Naive thymus-derived CD8-positive, alpha-beta T cell (primary cell): Measurements from ENCODE around the gene WDR55. TPM values are rescaled to one million over a fixed set of nuclear protein-coding genes. Genes with fewer than 3 reads are reported as not detected.
"Not testable (repeated sequence)": the region's sequence is repeated elsewhere in the genome, so short reads cannot be mapped to it uniquely, and the experiment has no call there.

Source experiments
- ATAC-seq, 2 donors: fragments of 150-1000 bp; cut with Tn5 transposase in 1 of 2; sonication (Bioruptor Pico), chemical (Tn5 transposase) in 1 of 2; 1 replicate in 1 of 2; 2 replicates in 1 of 2; pipeline ENCODE4 v1.10.0; 2021; ENCODE audit warnings: mild to moderate bottlenecking in 2 of 2, moderate library complexity in 2 of 2
- POLR2A ChIA-PET: fragments of 350-600 bp; sonication (Branson Sonifier 250); formaldehyde crosslinking; loops from one replicate; lab custom pipeline; 2021; ENCODE audit warnings: antibody characterized with exemption; lab: Charles Lee
- DNase-seq, 10 donors: peaks; one replicate each; pipeline versions ENCODE4 v3.0.0 to v3.0.0-alpha.2; 2020 to 2022
- H3K27ac Mint-ChIP-seq, 10 donors: one replicate each; pipeline ENCODE4 v1.8.0; 2020 to 2022; ENCODE audit warnings: mild to moderate bottlenecking in 10 of 10, mixed read lengths in 10 of 10, moderate library complexity in 4 of 10, inconsistent platforms in 1 of 10
- H3K27me3 Mint-ChIP-seq, 5 donors: one replicate each; pipeline ENCODE4 v1.8.0; 2021 to 2022; ENCODE audit warnings: mixed read lengths in 5 of 5
- H3K36me3 Mint-ChIP-seq, 3 donors: one replicate each; pipeline ENCODE4 v1.8.0; 2020 to 2022; ENCODE audit warnings: mixed read lengths in 3 of 3, mild to moderate bottlenecking in 2 of 3, inconsistent platforms in 1 of 3
- H3K4me1 Mint-ChIP-seq, 4 donors: one replicate each; pipeline ENCODE4 v1.8.0; 2021 to 2022; ENCODE audit warnings: mixed read lengths in 4 of 4
- H3K4me3 Mint-ChIP-seq, 10 donors: one replicate each; pipeline ENCODE4 v1.8.0; 2020 to 2022; ENCODE audit warnings: mild to moderate bottlenecking in 10 of 10, mixed read lengths in 10 of 10, moderate library complexity in 6 of 10, inconsistent platforms in 1 of 10
- H3K9me3 Mint-ChIP-seq, 9 donors: one replicate each; pipeline ENCODE4 v1.8.0; 2020 to 2022; ENCODE audit warnings: mixed read lengths in 9 of 9, mild to moderate bottlenecking in 3 of 9, inconsistent platforms in 1 of 9, moderate library complexity in 1 of 9
- polyA plus RNA-seq, 3 donors: library from polyadenylated mRNA; unstranded; fragments of 300-500 nt; fragmentation: Illumina TruSeq; gene quantifications; one replicate each; pipeline ENCODE4 v1.2.3, GENCODE V29; 2021
- total RNA-seq, 8 experiments: library from RNA in 2 of 8; stranded (reverse) in 2 of 8; gene quantifications; one replicate each; pipeline ENCODE4 v1.2.3 and lab custom pipeline; 2021 to 2026

The WDR55 gene
- total and polyA plus RNA-seq, 5 experiments from 2014 or later, result 9.2 to 47.7 (median 15.6) TPM

DNA sequence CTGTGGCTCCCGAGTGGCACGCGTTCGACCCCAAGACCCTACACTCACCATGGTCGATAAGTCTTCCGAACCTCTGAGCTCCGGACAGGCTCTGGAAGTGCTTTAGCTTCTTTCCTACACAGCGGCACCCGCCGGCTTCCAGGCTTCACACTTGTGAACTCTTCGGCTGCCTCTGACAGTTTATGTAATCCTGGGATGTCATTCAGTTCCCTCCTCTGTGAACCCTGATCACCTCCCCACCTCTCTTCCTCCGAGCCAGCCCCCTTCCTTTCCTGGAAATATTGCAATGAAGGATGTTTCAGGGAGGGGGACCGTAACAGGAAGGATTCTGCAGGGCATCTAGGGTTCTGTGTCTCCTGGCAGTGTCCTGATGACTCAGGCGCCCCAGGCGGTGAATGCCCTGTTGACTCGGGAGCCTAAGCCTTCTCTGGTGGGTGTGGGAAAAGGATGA lies 31.7 kb upstream of the WDR55 start, which contains the start of gene CD14:
CD14 (minus strand) TSS at position 155 of the 451 bp plus-strand sequence; CDS start at position 51, 104 bp downstream.
- ATAC-seq (peak in 1 of 2 donors; percentile 29), DNase-seq (no peak)
- POLR2A ChIA-PET, result interaction anchor here (0.5 to 5.7 kb wide), 13 partner anchors 8 to 1149 kb away, joined by 3 to 54 read pairs (median 6); partner anchors contain the start of genes ANKHD1, APBB3, EIF4EBP3 and HARS1
- Mint-ChIP-seq H3K27me3 (peaks cover 0 to 13% (median 1%) of the 10 kb centered on the region in 5 donors), H3K36me3 (no peaks in the 10 kb centered on the region), H3K4me1 (peaks cover 13 to 37% (median 30%) of the 10 kb centered on the region in 4 donors), H3K4me3 (peak within 1 kb of the TSS; percentile 87 to 94 (median 92)), H3K27ac (peak within 1 kb of the TSS; percentile 70 to 96 (median 85)), H3K9me3 (peaks cover 0 to 4% (median 0%) of the 10 kb centered on the region in 9 donors)

DNA sequence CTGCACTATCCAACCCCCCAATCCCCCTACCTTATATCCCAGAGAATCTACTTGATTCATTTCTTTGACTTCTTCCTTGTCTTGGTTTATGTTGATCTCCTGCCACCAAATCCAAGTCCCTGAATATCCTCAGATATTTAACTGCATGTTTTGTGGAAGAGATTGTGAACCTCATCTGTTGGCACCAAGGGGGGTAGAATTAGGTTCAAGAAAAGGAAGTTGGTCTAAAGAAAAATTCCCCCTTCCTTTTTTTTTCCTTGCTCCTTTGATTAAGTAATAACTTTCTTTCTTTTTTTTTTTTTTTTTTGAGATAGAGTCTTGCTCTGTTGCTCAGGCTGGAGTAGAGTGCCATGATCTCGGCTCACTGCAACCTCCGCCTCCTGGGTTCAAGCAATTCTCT lies 31.2 kb upstream of the WDR55 start:
- Mint-ChIP-seq H3K36me3 (no peaks in the 10 kb centered on the region), H3K4me3 (peak overlapping the region; percentile 87 to 94 (median 92)), H3K9me3 (no peaks in the 10 kb centered on the region), H3K27ac (peak overlapping the region in 8 of 10 donors; percentile 16 to 96 (median 72)), H3K4me1 (peaks cover 13 to 39% (median 33%) of the 10 kb centered on the region in 4 donors), H3K27me3 (peaks cover 0 to 10% (median 0%) of the 10 kb centered on the region in 5 donors)
- DNase-seq (no peak), ATAC-seq (no peak)
- POLR2A ChIA-PET, result interaction anchor here (0.5 to 5.7 kb wide), 10 partner anchors 8 to 1150 kb away, joined by 3 to 54 read pairs (median 6); partner anchors contain the start of genes EIF4EBP3, IK, NDUFA2 and SRA1

DNA sequence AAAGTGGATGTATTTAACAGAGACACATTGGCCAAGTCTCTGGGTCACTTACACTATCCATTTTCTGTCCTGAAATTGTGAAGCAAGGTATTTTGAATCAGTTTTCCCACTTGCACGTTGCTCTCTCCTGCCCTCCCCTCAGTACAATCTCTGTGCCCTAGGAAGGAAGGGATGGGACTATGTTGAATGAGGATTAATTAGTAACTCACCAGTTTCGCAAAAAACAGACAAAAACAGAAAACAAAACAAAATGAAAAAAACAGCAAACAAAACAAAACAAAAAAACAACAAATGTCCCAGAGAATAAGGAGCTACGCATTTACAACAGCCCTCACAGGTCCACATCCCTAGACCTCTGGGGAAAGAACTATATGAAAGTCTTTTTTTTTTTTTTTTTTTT lies 30.6 kb upstream of the WDR55 start:
- ATAC-seq (no peak), DNase-seq (no peak)
- Mint-ChIP-seq H3K27me3 (peaks cover 0 to 10% (median 0%) of the 10 kb centered on the region in 5 donors), H3K4me3 (peak overlapping the region in 7 of 10 donors; percentile 10 to 88 (median 46)), H3K9me3 (no peaks in the 10 kb centered on the region), H3K4me1 (peaks cover 18 to 45% (median 39%) of the 10 kb centered on the region in 4 donors), H3K36me3 (no peaks in the 10 kb centered on the region), H3K27ac (peak overlapping the region in 2 of 10 donors; percentile 2 to 66)
- POLR2A ChIA-PET, result interaction anchor here (2.4 to 5.7 kb wide), 2 partner anchors 13 to 87 kb away, joined by 17 to 54 read pairs; partner anchors contain the start of genes EIF4EBP3, IK and NDUFA2

DNA sequence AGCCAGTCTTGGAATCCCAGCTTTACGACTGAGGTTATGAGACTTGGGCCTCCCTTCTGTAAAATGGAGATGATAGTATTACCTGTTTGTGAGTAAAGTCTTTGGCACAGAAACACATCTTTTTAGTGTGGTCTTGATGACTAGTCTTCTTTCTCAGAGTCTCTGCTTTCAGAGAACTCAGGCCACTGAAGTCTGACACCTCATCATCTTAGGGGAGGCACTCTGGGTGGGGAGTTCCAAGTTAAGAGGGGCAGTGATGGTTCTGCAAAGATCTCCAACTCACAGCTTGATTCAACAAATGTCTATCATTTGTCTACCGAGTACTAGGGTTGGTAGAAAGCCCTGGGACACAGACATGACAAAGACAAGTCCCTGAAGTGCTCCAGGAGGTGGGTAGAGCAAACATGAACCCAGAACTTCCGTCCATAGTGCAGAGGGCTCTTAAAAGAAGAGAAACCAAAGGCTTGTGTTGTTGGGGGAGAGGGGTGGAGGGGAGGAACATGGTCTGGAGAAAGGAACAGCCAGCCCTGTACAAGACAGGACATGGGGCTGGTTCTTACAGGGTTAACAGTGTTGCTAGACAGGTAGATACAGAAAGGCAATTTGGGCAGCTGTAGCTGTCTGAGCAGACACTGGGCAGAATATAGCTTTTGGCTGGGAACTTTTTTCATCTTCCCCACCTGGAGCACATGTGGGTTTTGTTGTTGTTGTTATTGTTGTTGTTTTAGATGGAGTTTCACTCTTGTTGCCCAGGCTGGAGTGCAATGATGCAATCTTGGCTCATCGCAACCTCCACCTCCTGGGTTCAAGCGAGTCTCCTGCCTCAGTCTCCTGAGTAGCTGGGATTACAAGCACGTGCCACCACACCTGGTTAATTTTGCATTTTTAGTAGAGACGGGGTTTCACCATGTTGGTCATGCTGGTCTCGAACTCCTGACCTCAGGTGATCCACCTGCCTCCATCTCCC lies 29.1 kb upstream of the WDR55 start:
- ATAC-seq (no peak), DNase-seq (no peak)
- POLR2A ChIA-PET, result interaction anchor here (0.5 to 5.7 kb wide), 4 partner anchors 11 to 263 kb away, joined by 3 to 54 read pairs (median 10); partner anchors contain the start of genes EIF4EBP3, IK and NDUFA2
- no peaks in the 10 kb centered on the region for H3K9me3 Mint-ChIP-seq
- H3K4me3 Mint-ChIP-seq, result no peak overlapping the region
- peaks cover 0 to 10% (median 0%) of the 10 kb centered on the region in 5 donors for H3K27me3 Mint-ChIP-seq
- H3K4me1 Mint-ChIP-seq, result peaks cover 21 to 55% (median 49%) of the 10 kb centered on the region in 4 donors
- no peaks in the 10 kb centered on the region for H3K36me3 Mint-ChIP-seq
- peak overlapping the region in 3 of 10 donors; percentile 24 to 51 (median 31) for H3K27ac Mint-ChIP-seq

DNA sequence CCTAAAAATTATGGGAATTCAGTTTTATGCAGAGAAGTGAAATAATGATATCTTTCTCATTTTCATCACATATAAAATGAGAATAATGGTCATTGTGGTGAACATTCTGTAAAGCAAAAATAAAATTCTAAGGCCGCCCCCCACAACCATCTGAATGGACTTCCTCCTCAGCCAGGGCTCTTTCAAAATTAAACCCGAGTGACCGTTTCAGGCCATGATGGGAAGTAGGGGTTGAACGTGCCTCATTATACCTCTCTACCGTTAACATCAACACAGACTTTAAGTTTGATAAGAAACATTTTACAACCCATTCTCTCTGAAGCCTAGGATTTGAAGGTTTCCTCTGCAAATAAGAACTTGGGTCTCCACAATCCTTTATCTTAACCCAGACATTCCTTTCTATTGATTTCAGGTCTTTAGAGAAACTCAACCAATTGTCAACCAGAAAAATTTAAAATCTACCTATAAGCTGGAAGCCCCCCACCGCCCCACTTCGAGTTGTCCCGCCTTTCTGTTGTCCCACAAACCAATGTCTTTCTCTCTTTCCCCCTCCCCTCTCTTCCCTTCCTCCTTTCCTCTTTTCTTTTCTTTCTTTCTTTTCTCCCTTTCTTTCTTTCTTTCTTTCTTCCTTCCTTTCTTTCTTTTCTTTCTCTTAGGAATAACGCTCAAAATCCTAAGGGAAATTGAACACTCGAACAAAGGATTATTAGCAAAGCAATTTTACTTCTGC lies 27.2 kb upstream of the WDR55 start:
- no peaks in the 10 kb centered on the region for H3K9me3 Mint-ChIP-seq
- peaks cover 0 to 5% (median 0%) of the 10 kb centered on the region in 5 donors for H3K27me3 Mint-ChIP-seq
- peaks cover 28 to 55% (median 53%) of the 10 kb centered on the region in 4 donors for H3K4me1 Mint-ChIP-seq
- ATAC-seq, result no peak
- peak overlapping the region in 4 of 10 donors; percentile 41 to 98 (median 47) for H3K27ac Mint-ChIP-seq
- H3K36me3 Mint-ChIP-seq, result peaks cover 0 to 2% (median 0%) of the 10 kb centered on the region in 3 donors
- peak overlapping the region in 1 of 10 donors; percentile 75 for H3K4me3 Mint-ChIP-seq
- no peak for DNase-seq
- POLR2A ChIA-PET, result no interaction called here

DNA sequence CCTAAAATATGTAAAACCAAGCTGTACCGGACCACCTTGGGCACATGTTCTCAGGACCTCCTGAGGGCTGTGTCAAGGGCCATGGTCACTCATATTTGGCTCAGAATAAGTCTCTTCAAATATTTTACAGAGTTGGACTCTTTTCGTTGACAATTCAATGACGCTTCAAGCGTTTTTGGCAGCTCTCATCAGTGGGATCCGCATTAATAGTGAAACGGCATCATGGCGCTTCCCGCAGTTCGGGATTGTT lies 25.9 kb upstream of the WDR55 start:
- DNase-seq, H3K27me3 Mint-ChIP-seq, H3K9me3 Mint-ChIP-seq: not testable (repeated sequence)
- ATAC-seq, result peak in 1 of 2 donors; percentile 1
- Mint-ChIP-seq H3K4me3 (peak overlapping the region; percentile 87 to 96 (median 92)), H3K27ac (peak overlapping the region; percentile 85 to 100 (median 98)), H3K4me1 (peaks cover 22 to 48% (median 44%) of the 10 kb centered on the region in 4 donors), H3K36me3 (peaks cover 0 to 14% (median 0%) of the 10 kb centered on the region in 3 donors)
- POLR2A ChIA-PET, result interaction anchor here (0.6 to 2.4 kb wide), 13 partner anchors 9 to 237 kb away, joined by 3 to 16 read pairs (median 5); partner anchors contain the start of genes ANKHD1, APBB3, EIF4EBP3 and HARS1

DNA sequence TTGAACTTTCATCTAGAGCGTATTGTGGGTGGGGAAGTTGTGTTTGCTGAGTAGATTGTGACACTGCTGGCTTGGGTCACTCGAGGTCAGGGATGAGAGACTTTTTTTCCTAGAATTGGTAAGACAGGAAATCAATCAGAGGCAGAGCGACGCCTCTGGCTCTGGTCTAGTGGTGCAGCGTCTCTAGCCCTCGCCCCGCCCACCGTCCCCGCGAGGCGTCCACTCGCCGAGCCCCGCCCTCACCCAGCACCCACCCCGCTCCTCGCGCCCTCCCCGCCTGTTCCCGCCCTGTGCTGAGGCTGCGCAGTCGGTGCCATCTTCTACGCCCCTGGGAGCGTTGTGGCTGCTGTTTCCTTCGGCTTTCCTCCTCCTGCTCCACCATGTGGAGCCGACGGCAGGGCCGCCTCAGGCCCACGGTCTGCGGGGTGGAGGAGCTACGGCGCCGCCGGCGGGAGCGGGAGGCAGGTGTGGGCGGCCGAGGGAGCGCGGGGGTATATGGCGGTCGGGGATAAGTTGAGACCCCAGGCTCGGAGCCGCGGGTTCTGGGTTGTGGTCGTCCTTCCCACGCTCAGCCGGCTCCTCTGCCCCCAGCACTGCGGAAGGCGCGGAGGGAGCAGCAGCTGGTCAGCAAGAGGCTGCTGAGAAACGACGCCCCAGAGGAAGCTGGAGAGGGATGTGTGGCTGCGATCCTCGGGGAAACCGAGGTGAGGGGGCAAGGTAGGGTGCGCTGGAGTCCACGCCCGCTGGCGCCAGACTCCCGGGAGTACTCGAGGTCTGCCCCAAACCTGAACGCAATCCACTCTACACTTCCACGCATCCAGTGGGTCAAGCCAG lies 25.3 kb upstream of the WDR55 start, which contains the start of gene TMCO6:
TMCO6 (plus strand) TSS at position 304 of the 834 bp plus-strand sequence; CDS start at position 381, 77 bp downstream.
- Mint-ChIP-seq H3K36me3 (peaks cover 0 to 20% (median 0%) of the 10 kb centered on the region in 3 donors), H3K4me1 (peaks cover 23 to 47% (median 44%) of the 10 kb centered on the region in 4 donors), H3K27me3 (no peaks in the 10 kb centered on the region), H3K4me3 (peak within 1 kb of the TSS; percentile 87 to 96 (median 92)), H3K9me3 (no peaks in the 10 kb centered on the region), H3K27ac (peak within 1 kb of the TSS; percentile 85 to 100 (median 98))
- POLR2A ChIA-PET, result interaction anchor here (0.6 to 2.4 kb wide), 14 partner anchors 8 to 252 kb away, joined by 3 to 16 read pairs (median 5); partner anchors contain the start of genes ANKHD1, APBB3, EIF4EBP3 and HARS1
- peak; percentile 93 to 97 for ATAC-seq
- peak; percentile 85 to 98 (median 94) for DNase-seq

DNA sequence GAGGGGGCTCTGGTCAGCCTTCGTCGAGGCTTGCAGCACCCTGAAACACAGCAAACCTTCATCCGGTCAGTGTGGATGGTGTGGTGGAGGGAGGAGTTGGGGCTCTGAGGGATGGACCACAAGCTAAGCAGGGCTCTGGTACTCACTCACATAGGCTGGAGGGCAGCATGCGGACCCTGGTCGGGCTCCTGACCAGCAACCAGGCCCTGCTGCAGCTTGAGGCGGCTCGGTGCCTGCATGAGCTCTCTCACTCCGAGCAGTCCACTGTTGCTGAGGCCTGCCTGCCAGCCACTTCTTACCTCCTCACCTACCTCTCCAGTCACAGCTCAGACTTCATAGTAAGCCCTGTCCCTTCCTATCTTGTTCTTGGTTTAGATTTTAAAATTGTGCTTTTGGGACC lies 23.0 kb upstream of the WDR55 start:
- DNase-seq (no peak), ATAC-seq (no peak)
- no peaks in the 10 kb centered on the region for H3K9me3 Mint-ChIP-seq
- peak overlapping the region in 1 of 10 donors; percentile 74 for H3K27ac Mint-ChIP-seq
- peaks cover 0 to 35% (median 0%) of the 10 kb centered on the region in 3 donors for H3K36me3 Mint-ChIP-seq
- H3K4me1 Mint-ChIP-seq, result peaks cover 27 to 63% (median 60%) of the 10 kb centered on the region in 4 donors
- no peaks in the 10 kb centered on the region for H3K27me3 Mint-ChIP-seq
- peak overlapping the region in 2 of 10 donors; percentile 1 to 10 for H3K4me3 Mint-ChIP-seq
- POLR2A ChIA-PET, result interaction anchor here (0.6 to 1.4 kb wide), 4 partner anchors 9 to 78 kb away, joined by 3 to 4 read pairs (median 4); partner anchors contain the start of gene CD14

DNA sequence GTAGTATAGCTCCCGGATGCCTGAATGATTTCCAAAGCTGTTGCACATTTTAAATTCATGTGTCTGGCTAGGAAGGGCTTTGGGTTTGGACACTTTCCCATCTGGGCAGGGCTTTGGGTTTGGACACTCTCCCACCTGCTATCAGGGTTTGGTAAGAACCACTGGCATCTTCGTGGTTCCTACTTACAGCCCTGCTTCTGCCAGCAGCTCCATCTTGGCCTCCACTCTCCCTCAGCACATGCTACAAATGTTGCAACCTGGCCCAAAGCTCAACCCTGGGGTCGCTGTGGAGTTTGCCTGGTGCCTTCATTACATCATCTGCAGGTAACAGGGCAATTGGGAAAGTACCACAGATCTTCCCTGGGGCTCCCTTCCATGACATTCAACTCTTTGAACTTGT lies 22.0 kb upstream of the WDR55 start:
- H3K4me1 Mint-ChIP-seq, result peaks cover 26 to 72% (median 67%) of the 10 kb centered on the region in 4 donors
- H3K36me3 Mint-ChIP-seq, result peaks cover 0 to 37% (median 0%) of the 10 kb centered on the region in 3 donors
- ATAC-seq (no peak), DNase-seq (no peak)
- H3K27me3 Mint-ChIP-seq, result no peaks in the 10 kb centered on the region
- POLR2A ChIA-PET, result interaction anchor here (0.7 to 1.1 kb wide), 3 partner anchors 10 to 241 kb away, joined by 3 to 5 read pairs (median 3); partner anchors contain the start of genes ANKHD1 and CD14
- peak overlapping the region in 3 of 10 donors; percentile 30 to 48 (median 40) for H3K27ac Mint-ChIP-seq
- peak overlapping the region in 1 of 10 donors; percentile 3 for H3K4me3 Mint-ChIP-seq
- H3K9me3 Mint-ChIP-seq, result no peaks in the 10 kb centered on the region

DNA sequence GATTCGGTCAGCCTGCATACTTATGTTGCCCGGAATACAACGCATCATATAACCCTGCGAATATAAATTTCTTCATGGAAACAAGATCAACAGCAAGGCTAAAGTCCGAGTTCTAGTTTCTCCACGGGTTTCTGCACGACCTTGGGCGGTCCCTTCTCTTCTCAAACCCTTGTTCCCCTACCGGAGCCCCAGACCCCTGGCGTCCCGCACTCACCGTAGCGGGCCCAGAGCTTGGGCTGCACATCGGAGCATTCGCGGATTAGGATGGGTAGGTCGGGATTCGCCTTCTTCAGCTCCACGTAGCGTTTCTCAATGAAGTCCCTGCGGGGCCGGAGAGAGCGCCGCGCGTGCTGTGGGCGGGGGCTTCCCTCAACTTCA lies 17.7 kb upstream of the WDR55 start:
- POLR2A ChIA-PET, result interaction anchor here (0.6 to 3.7 kb wide), 21 partner anchors 8 to 673 kb away, joined by 3 to 61 read pairs (median 6); partner anchors contain the start of genes ANKHD1, APBB3, CD14 and EIF4EBP3
- no peaks in the 10 kb centered on the region for H3K9me3 Mint-ChIP-seq
- H3K4me1 Mint-ChIP-seq, result peaks cover 21 to 68% (median 64%) of the 10 kb centered on the region in 4 donors
- peaks cover 5 to 78% (median 15%) of the 10 kb centered on the region in 3 donors for H3K36me3 Mint-ChIP-seq
- ATAC-seq (no peak), DNase-seq (peak in 1 of 10 donors; percentile 24)
- peak overlapping the region; percentile 98 to 100 (median 100) for H3K27ac Mint-ChIP-seq
- peak overlapping the region; percentile 96 to 100 (median 99) for H3K4me3 Mint-ChIP-seq
- H3K27me3 Mint-ChIP-seq, result no peaks in the 10 kb centered on the region
